ENCODE data around the gene AMIGO3. TPM values are rescaled to one million over a fixed set of nuclear protein-coding genes. Genes with fewer than 3 reads are reported as not detected.

AMIGO3 gene
- total and polyA plus RNA-seq, 2 of the 8 experiments (the other 6 are each of a cell fraction or from before 2014, with no cell fraction given) = 1.6 to 8.8 TPM

- H3K9ac ChIP-seq (replicated peaks in 1 of 4; ENCODE audit: extremely low read depth in 1 of 4, low read depth in 3 of 4, low read length in 3 of 4) = peak within 1 kb of the TSS; percentile 76 to 90 (median 86)
- peak within 1 kb of the TSS; percentile 69; the same call in 1 of the 2 replicates for H2AK5ac ChIP-seq (ENCODE audit: low read depth, low read length)
- H2BK15ac ChIP-seq (ENCODE audit: low read length) = no peak within 1 kb of the TSS
- H2BK5ac ChIP-seq (ENCODE audit: low read depth, low read length) = peak within 1 kb of the TSS; percentile 83
- H3K79me1 ChIP-seq (ENCODE audit: low read depth, low read length) = peaks cover 5% of the 10 kb centered on the region; the same call in 1 of the 2 replicates
- peak within 1 kb of the TSS; percentile 32 for H3K4ac ChIP-seq (replicated peaks; ENCODE audit: insufficient read length, low read depth, low read length)
- no peaks in the 10 kb centered on the region for H3K9me3 ChIP-seq (ENCODE audit: insufficient read depth in 2 of 2, low read depth in 1 of 2, low read length in 1 of 2)
- no peak within 1 kb of the TSS; the same call in none of the 2 replicates for H3K18ac ChIP-seq (ENCODE audit: extremely low read depth, low read length)
- peak within 1 kb of the TSS; percentile 39 for H4K5ac ChIP-seq (ENCODE audit: insufficient read length, low read depth, low read length)
- peaks cover 0 to 8% of the 10 kb centered on the region in 2 experiments; a peak in 1 of 4 replicates for H3K79me2 ChIP-seq (ENCODE audit: control insufficient read depth in 1 of 2, insufficient read depth in 2 of 2, low read length in 2 of 2)
- H3K36me3 ChIP-seq (ENCODE audit: control insufficient read depth in 2 of 4, insufficient read depth in 4 of 4, low read length in 3 of 4) = peaks cover 10 to 20% (median 18%) of the 10 kb centered on the region in 4 experiments
- H2BK120ac ChIP-seq (replicated peaks; ENCODE audit: low read depth, low read length) = no peak within 1 kb of the TSS
- H2BK20ac ChIP-seq (ENCODE audit: low read length) = no peak within 1 kb of the TSS
- no peak for FAIRE-seq
- H3K4me3 ChIP-seq (ENCODE audit: extremely low read depth in 1 of 4, insufficient read depth in 2 of 4, low read depth in 3 of 4, low read length in 4 of 4) = peak within 1 kb of the TSS; percentile 72 to 97 (median 94)
- ChIA-PET POLR2A (ENCODE audit: partially characterized antibody) (interaction anchor here (0.6 to 7.3 kb wide), 11 partner anchors 9 to 554 kb away, joined by 3 to 41 read pairs (median 4); partner anchors contain the start of gene IP6K1), CTCF (ENCODE audit: partially characterized antibody) (interaction anchor here (0.8 to 1.5 kb wide), 8 partner anchors 20 to 206 kb away, joined by 3 to 14 read pairs (median 3); partner anchors contain the start of genes IP6K1 and MON1A)
- DNase-seq (ENCODE audit: low read depth in 1 of 2, low spot score in 2 of 2) = peak; percentile 91 to 97
- peak within 1 kb of the TSS; percentile 80 for H3K27ac ChIP-seq (ENCODE audit: low read depth, low read length)
- no peak within 1 kb of the TSS for H3K23ac ChIP-seq (ENCODE audit: insufficient read length)
- H4K20me1 ChIP-seq (replicated peaks in 1 of 2; ENCODE audit: control insufficient read depth in 1 of 2, insufficient read depth in 2 of 2, low read length in 2 of 2) = peaks cover 7 to 23% of the 10 kb centered on the region in 2 experiments
- H4K91ac ChIP-seq (replicated peaks; ENCODE audit: insufficient read length, low read length) = peak within 1 kb of the TSS; percentile 64
- H3K23me2 ChIP-seq (ENCODE audit: low read depth, low read length) = peaks cover 12% of the 10 kb centered on the region; the same call in 1 of the 2 replicates
- H3K4me1 ChIP-seq (replicated peaks in 1 of 4; ENCODE audit: control insufficient read depth in 3 of 4, insufficient read depth in 4 of 4, low read length in 3 of 4) = peaks cover 0 to 19% (median 8%) of the 10 kb centered on the region in 4 experiments; a peak in 6 of 7 replicates
- peak within 1 kb of the TSS; percentile 50 for H3K56ac ChIP-seq (replicated peaks; ENCODE audit: insufficient read length, low read depth, low read length)
- no peaks in the 10 kb centered on the region for H3K27me3 ChIP-seq (replicated peaks in 1 of 4; ENCODE audit: control insufficient read depth in 3 of 4, extremely low read depth in 1 of 4, insufficient read depth in 3 of 4, low read length in 3 of 4)
- H2AFZ ChIP-seq (ENCODE audit: low read length) = peak within 1 kb of the TSS; percentile 43; the same call in 1 of the 2 replicates
- no peak within 1 kb of the TSS for H3K14ac ChIP-seq (ENCODE audit: insufficient read length)
- peak within 1 kb of the TSS; percentile 94 for H4K8ac ChIP-seq (ENCODE audit: extremely low read depth, insufficient read depth, low read length)
- no peak within 1 kb of the TSS; the same call in 1 of the 2 replicates for H2BK12ac ChIP-seq (ENCODE audit: low read depth, low read length)
- WGBS, 2 experiments (ENCODE audit: extremely low coverage in 1 of 2, insufficient coverage in 1 of 2, insufficient read length in 1 of 2, insufficient replicate concordance in 2 of 2, low coverage in 1 of 2, low lambda C conversion rate in 2 of 2, missing lambda C conversion rate in 1 of 2) = 2% methylated on average over 81 of the region's 102 CpGs; no CpG with 5 or more reads in 1 of the 2 experiments
- peak within 1 kb of the TSS; percentile 59 to 92 for H3K4me2 ChIP-seq (ENCODE audit: insufficient read depth in 1 of 2, low read depth in 2 of 2, low read length in 2 of 2)
- TF ChIP-seq TEAD4 (IDR thresholded peaks at IDR 0.05; ENCODE audit: low read depth, low read length) = no peak
- peak; percentile 88 for TF ChIP-seq ASH2L (IDR thresholded peaks at IDR 0.05; ENCODE audit: low read length)
- peak; percentile 71 for TF ChIP-seq SRF (IDR thresholded peaks at IDR 0.05; ENCODE audit: low read depth, low read length)
- peak; percentile 38 to 75; a peak in 2 of 4 replicates for TF ChIP-seq SIN3A (conservative IDR thresholded peaks at IDR 0.05 in 1 of 2, IDR thresholded peaks at IDR 0.05 in 1 of 2; ENCODE audit: low read depth in 1 of 2, low read length in 2 of 2)
- no peak for TF ChIP-seq JUN (IDR thresholded peaks at IDR 0.05; ENCODE audit: low read depth, low read length)
These were observed 4.4 kb upstream of the AMIGO3 start, which contains the start of gene GMPPB for GRCh38 chr3:49723628-49724551. TSS of gene GMPPB (minus strand) at chr3:49723951. CDS start at chr3:49723726, 225 bp downstream.
